Sigmoid colon (tissue), 7 donors: Measurements from ENCODE around the gene FBXO42. TPM values are rescaled to one million over a fixed set of nuclear protein-coding genes. Genes with fewer than 3 reads are reported as not detected.
"Not testable (repeated sequence)": the region's sequence is repeated elsewhere in the genome, so short reads cannot be mapped to it uniquely, and the experiment has no call there.

Source experiments
- DNase-seq: peaks from one replicate; pipeline ENCODE4 v3.0.0-alpha.2; 2019
- H3K27ac ChIP-seq, 4 donors: fragments of 200-600 bp; sonication (generic); one replicate each; pipeline ENCODE4 v1.5.1; 2016 to 2019; ENCODE audit warnings: mild to moderate bottlenecking in 1 of 4
- H3K27me3 ChIP-seq, 3 donors: fragments of 200-600 bp; sonication (generic); one replicate each; pipeline ENCODE4 v1.5.1; 2019; ENCODE audit warnings: mild to moderate bottlenecking in 1 of 3
- H3K36me3 ChIP-seq, 4 donors: fragments of 200-600 bp; sonication (generic); one replicate each; pipeline ENCODE4 v1.5.1; 2016 to 2019
- H3K4me1 ChIP-seq, 4 donors: fragments of 200-600 bp; sonication (generic); one replicate each; pipeline ENCODE4 v1.5.1; 2017 to 2019
- H3K4me3 ChIP-seq, 4 donors: fragments of 200-600 bp; sonication (generic); one replicate each; pipeline ENCODE4 v1.5.1; 2017 to 2019; ENCODE audit warnings: mild to moderate bottlenecking in 2 of 4, moderate library complexity in 1 of 4
- H3K9me3 ChIP-seq, 4 donors: fragments of 200-600 bp in 3 of 4; sonication (generic) in 3 of 4; one replicate each; pipeline versions ENCODE4 v1.5.1 to v1.6.1; 2013 to 2019
- CTCF ChIP-seq, 4 experiments: fragments of 450-650 bp in 3 of 4; fragments of 200-600 bp in 1 of 4; IDR thresholded peaks; one replicate each; pipeline ENCODE4 v1.5.1; 2016 to 2019; ENCODE audit warnings: antibody characterized with exemption in 4 of 4, mild to moderate bottlenecking in 3 of 4, moderate library complexity in 2 of 4
- EP300 ChIP-seq, 4 donors: sonication (generic); formaldehyde crosslinking; IDR thresholded peaks; one replicate each; pipeline ENCODE4 v1.6.1; 2017; ENCODE audit warnings: antibody characterized with exemption in 4 of 4
- POLR2A ChIP-seq, 2 donors: fragments of 450-650 bp; IDR thresholded peaks; one replicate each; pipeline ENCODE4 v1.6.1; 2016; ENCODE audit warnings: antibody characterized with exemption in 2 of 2, mild to moderate bottlenecking in 2 of 2, moderate library complexity in 2 of 2
- POLR2AphosphoS5 ChIP-seq, 4 donors: sonication (generic); formaldehyde crosslinking; IDR thresholded peaks; one replicate each; pipeline ENCODE4 v1.6.1; 2017; ENCODE audit warnings: antibody characterized with exemption in 4 of 4
- WGBS, 2 donors: extraction: QIAGEN DNeasy Blood & Tissue Kit; methylation state at CpG; one replicate each; pipeline ENCODE4 v1.1.7; 2013; 5-methylcytosine and 5-hydroxymethylcytosine counted together
- intact Hi-C: fragments of 100-400 bp; cut with DNase I; formaldehyde crosslinking; loops from one replicate; pipeline ENCODE4 v1.15.1; 2023
- polyA plus RNA-seq, 3 donors: library from polyadenylated mRNA; stranded (reverse); fragments of 200-250 nt; gene quantifications; one replicate each; pipeline ENCODE4 v1.2.3, GENCODE V29; 2013
- total RNA-seq, 4 donors: library from RNA; depleted of rRNA; stranded (reverse); fragments of >200 nt; gene quantifications; one replicate each; pipeline ENCODE4 v1.1.0, GENCODE V29; 2016
- donor health status: healthy with polysubstance abuse.
- donor health status: Bipolar disorder and iron deficiency.
- donor health status: healthy.

Gene FBXO42
- total and polyA plus RNA-seq, 7 donors: 8.8 to 29.6 (median 16.6) TPM

GRCh38 chr1:16248603-16249516 lies 103.4 kb downstream of the FBXO42 start:
- H3K4me1 ChIP-seq: peaks cover 0 to 51% (median 40%) of the 10 kb centered on the region in 4 donors
- H3K36me3 ChIP-seq: peaks cover 0 to 46% (median 9%) of the 10 kb centered on the region in 4 donors
- H3K4me3 ChIP-seq: no peak overlapping the region
- TF ChIP-seq POLR2A (IDR thresholded peaks at IDR 0.05) (no peak), POLR2AphosphoS5 (IDR thresholded peaks at IDR 0.05) (peak in 3 of 4 donors; percentile 10 to 60 (median 56))
- no peaks in the 10 kb centered on the region for H3K9me3 ChIP-seq
- WGBS, 2 donors: 23 to 40% methylated on average over 7 of the region's 7 CpGs
- H3K27ac ChIP-seq: peak overlapping the region; percentile 53 to 79 (median 74)
- H3K27me3 ChIP-seq: no peaks in the 10 kb centered on the region
- intact Hi-C loops: loop anchor here (5.0 kb wide), 1 partner anchor 103 kb away; the partner anchor contains the start of gene FBXO42
- DNase-seq: peak; percentile 91

- WGBS, 2 donors: 53 to 85% methylated on average over 8 of the region's 8 CpGs
- H3K4me1 ChIP-seq: peaks cover 0 to 52% (median 43%) of the 10 kb centered on the region in 4 donors
- H3K4me3 ChIP-seq: no peak overlapping the region
- H3K9me3 ChIP-seq: no peaks in the 10 kb centered on the region
- no peaks in the 10 kb centered on the region for H3K27me3 ChIP-seq
- H3K27ac ChIP-seq: peak overlapping the region; percentile 53 to 79 (median 74)
- no peak for TF ChIP-seq POLR2A (IDR thresholded peaks at IDR 0.05)
- no peak for TF ChIP-seq POLR2AphosphoS5 (IDR thresholded peaks at IDR 0.05)
- no peak for TF ChIP-seq CTCF (IDR thresholded peaks at IDR 0.05)
- TF ChIP-seq EP300 (IDR thresholded peaks at IDR 0.05): no peak
- DNase-seq: no peak
- peaks cover 0 to 38% (median 7%) of the 10 kb centered on the region in 4 donors for H3K36me3 ChIP-seq
- intact Hi-C loops: loop anchor here (5.0 kb wide), 1 partner anchor 104 kb away; the partner anchor contains the start of gene FBXO42
Measured at GRCh38 chr1:16248007-16248436, 104.3 kb downstream of the FBXO42 start.

- WGBS, 2 donors: 77 to 82% methylated on average over 2 of the region's 2 CpGs
- peak overlapping the region; percentile 53 to 79 (median 74) for H3K27ac ChIP-seq
- TF ChIP-seq CTCF (IDR thresholded peaks at IDR 0.05): no peak
- no peak for TF ChIP-seq POLR2A (IDR thresholded peaks at IDR 0.05)
- TF ChIP-seq EP300 (IDR thresholded peaks at IDR 0.05): no peak
- TF ChIP-seq POLR2AphosphoS5 (IDR thresholded peaks at IDR 0.05): no peak
- H3K4me3 ChIP-seq: no peak overlapping the region
- peaks cover 0 to 52% (median 43%) of the 10 kb centered on the region in 4 donors for H3K4me1 ChIP-seq
- no peaks in the 10 kb centered on the region for H3K9me3 ChIP-seq
- peaks cover 0 to 33% (median 7%) of the 10 kb centered on the region in 4 donors for H3K36me3 ChIP-seq
- H3K27me3 ChIP-seq: no peaks in the 10 kb centered on the region
- intact Hi-C loops: loop anchor here (2.0 to 5.0 kb wide), 2 partner anchors 105 to 169 kb away; partner anchors contain the start of gene FBXO42
- no peak for DNase-seq
Measured at GRCh38 chr1:16247441-16247840, 104.8 kb downstream of the FBXO42 start.

- Histone ChIP-seq H3K4me1 (peaks cover 0 to 52% (median 43%) of the 10 kb centered on the region in 4 donors), H3K27ac (peak overlapping the region in 2 of 4 donors; percentile 71 to 76), H3K9me3 (no peaks in the 10 kb centered on the region), H3K27me3 (no peaks in the 10 kb centered on the region), H3K4me3 (no peak overlapping the region), H3K36me3 (peaks cover 0 to 28% (median 7%) of the 10 kb centered on the region in 4 donors)
- no peak for DNase-seq
- TF ChIP-seq CTCF (IDR thresholded peaks at IDR 0.05): no peak
- TF ChIP-seq EP300 (IDR thresholded peaks at IDR 0.05): no peak
- no peak for TF ChIP-seq POLR2A (IDR thresholded peaks at IDR 0.05)
- TF ChIP-seq POLR2AphosphoS5 (IDR thresholded peaks at IDR 0.05): no peak
- intact Hi-C loops: loop anchor here (2.0 to 5.0 kb wide), 2 partner anchors 105 to 168 kb away; partner anchors contain the start of gene FBXO42
- 90 to 91% methylated on average over 5 of the region's 5 CpGs for WGBS, 2 donors
Measured at GRCh38 chr1:16246961-16247360, 105.3 kb downstream of the FBXO42 start.

GRCh38 chr1:16246239-16246638 lies 106.0 kb downstream of the FBXO42 start:
- Histone ChIP-seq H3K36me3 (peaks cover 0 to 21% (median 7%) of the 10 kb centered on the region in 4 donors), H3K27ac (peak overlapping the region in 1 of 4 donors; percentile 76), H3K4me1 (peaks cover 0 to 52% (median 43%) of the 10 kb centered on the region in 4 donors)
- H3K27me3 ChIP-seq, H3K4me3 ChIP-seq, DNase-seq, H3K9me3 ChIP-seq: not testable (repeated sequence)
- intact Hi-C loops: loop anchor here (2.0 to 5.0 kb wide), 2 partner anchors 106 to 167 kb away; partner anchors contain the start of gene FBXO42
- 95 to 97% methylated on average over 1 of the region's 1 CpG for WGBS, 2 donors
